OCI-LY7 (cell line): Measurements from ENCODE around the gene CMC1.

ENCODE experiments used
- CTCF ChIP-seq: fragments of 200-600 bp; sonication (generic); conservative IDR thresholded peaks from 2 replicates; pipeline ENCODE4 v1.5.1; 2014; ENCODE audit warnings: mild to moderate bottlenecking, antibody characterized with exemption, low read length, moderate library complexity, mixed read lengths
- EZH2phosphoT487 ChIP-seq: fragments of 200-600 bp; sonication (generic); IDR thresholded peaks from 2 replicates; pipeline ENCODE4 v1.6.1; 2018; ENCODE audit warnings: low read depth, borderline replicate concordance, mild to moderate bottlenecking, mixed run types, antibody characterized with exemption, low read length, moderate library complexity, mixed read lengths

GRCh38 chr3:28218917-28219198 is 22.6 kb upstream of the CMC1 start:
- TF ChIP-seq CTCF (no peak), EZH2phosphoT487 (no peak)
